OCI-LY7 (cell line): ENCODE data around the gene MED31. TPM values are rescaled to one million over a fixed set of nuclear protein-coding genes. Genes with fewer than 3 reads are reported as not detected.

Source experiments
- Bru-seq: library from RNA; stranded (reverse); fragments of 400-500 nt; gene quantifications from one replicate; lab custom pipeline; 2021; lab: Mats Ljungman, UMichigan
- BruChase-seq, 2 experiments: library from RNA; stranded (reverse); fragments of 400-500 nt; gene quantifications; one replicate each; lab custom pipeline; 2021; lab: Mats Ljungman, UMichigan
- BruUV-seq: library from RNA; stranded (reverse); fragments of 400-500 nt; replicated peaks from 2 replicates; lab custom pipeline; 2021; lab: Mats Ljungman, UMichigan
- CTCF ChIA-PET: fragments of 300-600 bp; sonication (Branson Sonifier 250); formaldehyde crosslinking; loops from one replicate; lab custom pipeline; 2022; ENCODE audit warnings: antibody characterized with exemption; ENCODE audit not compliant: unreplicated experiment; lab: Charles Lee
- POLR2A ChIA-PET: fragments of 300-600 bp; sonication (Branson Sonifier 250); formaldehyde crosslinking; loops from one replicate; lab custom pipeline; 2022; ENCODE audit warnings: antibody characterized with exemption; lab: Charles Lee
- DNase-seq: peaks from one replicate; pipeline ENCODE4 v3.0.0-alpha.2; 2015; ENCODE audit warnings: low spot score
- H2AFZ ChIP-seq: fragments of 200-600 bp; sonication (generic), shearing (Covaris generic); 2 replicates; pipeline ENCODE4 v1.6.1; 2014; ENCODE audit warnings: mild to moderate bottlenecking, antibody characterized with exemption, low read length, moderate library complexity
- H3K27ac ChIP-seq: fragments of 200-600 bp; sonication (generic); 2 replicates; pipeline ENCODE4 v1.5.1; 2014; ENCODE audit warnings: mixed run types, low read depth, mild to moderate bottlenecking, moderate library complexity, low read length, inconsistent platforms; ENCODE audit not compliant: poor library complexity, severe bottlenecking
- H3K36me3 ChIP-seq: fragments of 200-600 bp; sonication (generic); 2 replicates; pipeline ENCODE4 v1.6.1; 2014; ENCODE audit warnings: mild to moderate bottlenecking, antibody characterized with exemption, low read length, moderate library complexity, mixed read lengths; ENCODE audit not compliant: insufficient read depth
- H3K4me1 ChIP-seq: fragments of 200-600 bp; sonication (generic); 2 replicates; pipeline ENCODE4 v1.5.1; 2014; ENCODE audit warnings: mild to moderate bottlenecking, low read length; ENCODE audit not compliant: insufficient read depth, poor library complexity, severe bottlenecking
- H3K4me2 ChIP-seq: fragments of 200-600 bp; sonication (generic); 2 replicates; pipeline ENCODE4 v1.6.1; 2014; ENCODE audit warnings: mild to moderate bottlenecking, low read length
- H3K4me3 ChIP-seq: fragments of 200-600 bp; sonication (generic); 2 replicates; pipeline ENCODE4 v1.5.1; 2014; ENCODE audit warnings: mild to moderate bottlenecking, low read depth, low read length; ENCODE audit not compliant: poor library complexity, severe bottlenecking
- H3K79me2 ChIP-seq: fragments of 200-600 bp; sonication (generic); 2 replicates; pipeline ENCODE4 v1.6.1; 2016; ENCODE audit warnings: low read depth, mild to moderate bottlenecking, low read length, moderate library complexity, mixed read lengths; ENCODE audit not compliant: insufficient read depth
- H3K9me2 ChIP-seq: fragments of 200-600 bp; sonication (generic); 2 replicates; pipeline ENCODE4 v1.6.1; 2016; ENCODE audit warnings: mild to moderate bottlenecking, low read length, mixed read lengths; ENCODE audit not compliant: insufficient read depth
- H3K9me3 ChIP-seq: fragments of 200-600 bp; sonication (generic); 2 replicates; pipeline ENCODE4 v1.6.1; 2014; ENCODE audit warnings: mild to moderate bottlenecking, mixed run types, low read length, mixed read lengths
- H4K20me1 ChIP-seq: fragments of 200-600 bp; sonication (generic); 2 replicates; pipeline ENCODE4 v1.6.1; 2014; ENCODE audit warnings: mild to moderate bottlenecking, antibody characterized with exemption, low read length, moderate library complexity, mixed read lengths; ENCODE audit not compliant: insufficient read depth
- EZH2phosphoT487 ChIP-seq: fragments of 200-600 bp; sonication (generic); IDR thresholded peaks from 2 replicates; pipeline ENCODE4 v1.6.1; 2018; ENCODE audit warnings: low read depth, borderline replicate concordance, mild to moderate bottlenecking, mixed run types, antibody characterized with exemption, low read length, moderate library complexity, mixed read lengths
- intact Hi-C: fragments of 100-400 bp; cut with micrococcal nuclease; formaldehyde crosslinking; loops from one replicate; pipeline ENCODE4 v1.10.0; 2022; ENCODE audit not compliant: unreplicated experiment
- long read RNA-seq: library from polyadenylated mRNA; stranded (forward); transcript quantifications from one replicate; pipeline ENCODE4 v2.0.0, GENCODE V29; 2022
- total RNA-seq, 2 experiments: library from RNA; depleted of rRNA in 1 of 2; stranded (reverse); fragments of >200 nt in 1 of 2; shearing (Covaris generic) in 1 of 2; gene quantifications; 2 replicates each; pipeline ENCODE4 v1.2.3, GENCODE V29; 2014 to 2022
- TF ChIP-seq, protein P1 (sequence below): fragments of 200-600 bp; sonication (generic); conservative IDR thresholded peaks from 2 replicates; pipeline ENCODE4 v1.5.1; 2014; ENCODE audit warnings: mild to moderate bottlenecking, antibody characterized with exemption, low read length, moderate library complexity, mixed read lengths

The MED31 gene
- total RNA-seq (2014; rRNA removed; shearing (Covaris generic)) (11.6 and 14.6 TPM in 2 replicates), total RNA-seq (2022) (21.7 and 25.2 TPM in 2 replicates), Bru-seq, nascent RNA (percentile 90 among the genes with signal in this experiment), BruChase-seq, experiment 1, labeled RNA remaining after a 6-hour chase (percentile 79 among the genes with signal in this experiment), BruChase-seq, experiment 2, labeled RNA remaining after a 2-hour chase (percentile 89 among the genes with signal in this experiment)
- long read RNA-seq, transcript MED31-201 (4 exons, 1,654 nt): major isoform, 5 of 20 reads
- long read RNA-seq, partial matches to known transcripts: 1 of 20 reads
- long read RNA-seq, other reads (novel, unspliced or antisense): 6 of 20 reads

- peak within 1 kb of the TSS; percentile 18; the same call in 1 of the 2 replicates for H2AFZ ChIP-seq
- peaks cover 50% of the 10 kb centered on the region for H3K4me1 ChIP-seq
- peak; percentile 95 for DNase-seq
- no TSS peak for BruUV-seq
- CTCF ChIA-PET: no interaction called here
- H3K79me2 ChIP-seq: peaks cover 35% of the 10 kb centered on the region
- H3K27ac ChIP-seq: peak within 1 kb of the TSS; percentile 90
- H3K4me3 ChIP-seq: peak within 1 kb of the TSS; percentile 91
- no peaks in the 10 kb centered on the region for H3K9me3 ChIP-seq
- no peaks in the 10 kb centered on the region for H3K9me2 ChIP-seq
- POLR2A ChIA-PET: interaction anchor here (2.2 kb wide), 1 partner anchor 10 kb away, joined by 6 read pairs; the partner anchor contains the start of gene TXNDC17
- intact Hi-C loops: loop anchor here (1.0 kb wide), 1 partner anchor 11 kb away; the partner anchor contains the start of gene KIAA0753
- TF ChIP-seq, protein P1, sequence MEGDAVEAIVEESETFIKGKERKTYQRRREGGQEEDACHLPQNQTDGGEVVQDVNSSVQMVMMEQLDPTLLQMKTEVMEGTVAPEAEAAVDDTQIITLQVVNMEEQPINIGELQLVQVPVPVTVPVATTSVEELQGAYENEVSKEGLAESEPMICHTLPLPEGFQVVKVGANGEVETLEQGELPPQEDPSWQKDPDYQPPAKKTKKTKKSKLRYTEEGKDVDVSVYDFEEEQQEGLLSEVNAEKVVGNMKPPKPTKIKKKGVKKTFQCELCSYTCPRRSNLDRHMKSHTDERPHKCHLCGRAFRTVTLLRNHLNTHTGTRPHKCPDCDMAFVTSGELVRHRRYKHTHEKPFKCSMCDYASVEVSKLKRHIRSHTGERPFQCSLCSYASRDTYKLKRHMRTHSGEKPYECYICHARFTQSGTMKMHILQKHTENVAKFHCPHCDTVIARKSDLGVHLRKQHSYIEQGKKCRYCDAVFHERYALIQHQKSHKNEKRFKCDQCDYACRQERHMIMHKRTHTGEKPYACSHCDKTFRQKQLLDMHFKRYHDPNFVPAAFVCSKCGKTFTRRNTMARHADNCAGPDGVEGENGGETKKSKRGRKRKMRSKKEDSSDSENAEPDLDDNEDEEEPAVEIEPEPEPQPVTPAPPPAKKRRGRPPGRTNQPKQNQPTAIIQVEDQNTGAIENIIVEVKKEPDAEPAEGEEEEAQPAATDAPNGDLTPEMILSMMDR: no peak
- TF ChIP-seq EZH2phosphoT487: no peak
- H4K20me1 ChIP-seq: peaks cover 7% of the 10 kb centered on the region; the same call in 1 of the 2 replicates
- peaks cover 26% of the 10 kb centered on the region; the same call in 1 of the 2 replicates for H3K36me3 ChIP-seq
- peak within 1 kb of the TSS; percentile 91 for H3K4me2 ChIP-seq
Observed at GRCh38 chr17:6651354-6651918, at the start of gene MED31, which contains the start of gene C17orf100. TSS of gene MED31 (minus strand) at chr17:6651605. CDS start at chr17:6651528, 77 bp downstream. TSS of gene C17orf100 (plus strand) at chr17:6651762. CDS start at chr17:6651914, 152 bp downstream.

GRCh38 chr17:6700948-6701307 lies 49.5 kb upstream of the MED31 start:
- POLR2A ChIA-PET: no interaction called here
- no peak for DNase-seq
- no TSS peak for BruUV-seq
- no peak overlapping the region for H3K27ac ChIP-seq
- H3K36me3 ChIP-seq: no peaks in the 10 kb centered on the region
- no peaks in the 10 kb centered on the region for H3K79me2 ChIP-seq
- no peaks in the 10 kb centered on the region for H3K4me1 ChIP-seq
- H2AFZ ChIP-seq: no peak overlapping the region
- CTCF ChIA-PET: no interaction called here
- TF ChIP-seq EZH2phosphoT487: no peak
- TF ChIP-seq, protein P1: no peak
- intact Hi-C loops: no loop called here
- no peaks in the 10 kb centered on the region for H3K9me3 ChIP-seq
- no peak overlapping the region for H3K4me3 ChIP-seq
- no peak overlapping the region for H3K4me2 ChIP-seq
- no peaks in the 10 kb centered on the region for H4K20me1 ChIP-seq
- H3K9me2 ChIP-seq: no peaks in the 10 kb centered on the region
